HS-5 (cell line): Measurements from ENCODE around the gene STX12.
A peak's percentile ranks its signal among the peaks of the same experiment; 100 is the strongest.
"Not testable (repeated sequence)": the region's sequence is repeated elsewhere in the genome, so short reads cannot be mapped to it uniquely, and the experiment has no call there.

ENCODE experiments used
- DNase-seq: peaks from one replicate; pipeline ENCODE4 v3.0.0-alpha.2; 2012; ENCODE audit warnings: low read depth

Gene STX12

GRCh38 chr1:27775336-27775735 is 2.3 kb downstream of the STX12 start:
- not testable (repeated sequence) for DNase-seq

- DNase-seq, result not testable (repeated sequence)
These were observed 3.3 kb downstream of the STX12 start for GRCh38 chr1:27776276-27776675.

GRCh38 chr1:27778056-27778455 is 5.0 kb downstream of the STX12 start:
- DNase-seq, result no peak

GRCh38 chr1:27779122-27779521 is 6.1 kb downstream of the STX12 start:
- DNase-seq, result no peak

- DNase-seq, result no peak
These were observed 9.9 kb downstream of the STX12 start for GRCh38 chr1:27782950-27783349.

- no peak for DNase-seq
These were observed 11.7 kb downstream of the STX12 start for GRCh38 chr1:27784700-27785099.

- DNase-seq, result no peak
These were observed 12.9 kb downstream of the STX12 start for GRCh38 chr1:27785781-27786455.

GRCh38 chr1:27787895-27788294 is 14.9 kb downstream of the STX12 start:
- no peak for DNase-seq

GRCh38 chr1:27789540-27790041 is 16.6 kb downstream of the STX12 start:
- no peak for DNase-seq

- DNase-seq, result not testable (repeated sequence)
These were observed 17.3 kb downstream of the STX12 start for GRCh38 chr1:27790270-27790669.

- DNase-seq, result no peak
These were observed 22.6 kb downstream of the STX12 start for GRCh38 chr1:27795601-27796000.

GRCh38 chr1:27804791-27805190 is 31.8 kb downstream of the STX12 start:
- no peak for DNase-seq

- DNase-seq, result no peak
These were observed 33.7 kb downstream of the STX12 start for GRCh38 chr1:27806758-27807157.

GRCh38 chr1:27807385-27807784 is 34.4 kb downstream of the STX12 start:
- DNase-seq, result no peak

GRCh38 chr1:27808131-27808530 is 35.1 kb downstream of the STX12 start:
- not testable (repeated sequence) for DNase-seq

- no peak for DNase-seq
These were observed 36.9 kb downstream of the STX12 start for GRCh38 chr1:27809883-27810282.

GRCh38 chr1:27811741-27812500 is 38.9 kb downstream of the STX12 start:
- no peak for DNase-seq

GRCh38 chr1:27816921-27817630 is 44.1 kb downstream of the STX12 start:
- peak; percentile 36 for DNase-seq

GRCh38 chr1:27821761-27822315 is 48.8 kb downstream of the STX12 start:
- DNase-seq, result no peak

- DNase-seq, result no peak
These were observed 50.8 kb downstream of the STX12 start for GRCh38 chr1:27823784-27824183.

- no peak for DNase-seq
These were observed 51.4 kb downstream of the STX12 start for GRCh38 chr1:27824411-27824810.

- not testable (repeated sequence) for DNase-seq
These were observed 56.4 kb downstream of the STX12 start for GRCh38 chr1:27829339-27829960.
